Panc1 (cell line): ENCODE measurements around the gene LILRB3. TPM values are rescaled to one million over a fixed set of nuclear protein-coding genes. Genes with fewer than 3 reads are reported as not detected.

Source experiments
- ATAC-seq: fragments of 200-7000 bp; cut with Tn5 transposase; 2 replicates; pipeline ENCODE4 v1.9.1; 2020; ENCODE audit warnings: mild to moderate bottlenecking, moderate library complexity
- BruUV-seq: library from RNA; stranded (reverse); fragments of 400-500 nt; replicated peaks from 2 replicates; lab custom pipeline; 2021; lab: Mats Ljungman, UMichigan
- CTCF ChIA-PET: fragments of 300-600 bp; sonication (Branson Sonifier 250); formaldehyde crosslinking; loops from one replicate; lab custom pipeline; 2022; ENCODE audit warnings: antibody characterized with exemption; lab: Charles Lee
- POLR2A ChIA-PET: fragments of 300-600 bp; sonication (Branson Sonifier 250); formaldehyde crosslinking; loops from one replicate; lab custom pipeline; 2022; ENCODE audit warnings: antibody characterized with exemption; lab: Charles Lee
- DNase-seq: peaks from one replicate; pipeline ENCODE4 v3.0.0-alpha.2; 2010; ENCODE audit warnings: low read depth, low spot score
- H3K27ac ChIP-seq: 2 replicates; pipeline ENCODE4 v1.5.1; 2011; ENCODE audit warnings: mild to moderate bottlenecking, low read length, inconsistent platforms
- H3K27me3 ChIP-seq: fragments of 200-500 bp; sonication (Bioruptor generic); 2 replicates; pipeline ENCODE4 v1.6.0; 2014; ENCODE audit warnings: low read length, inconsistent platforms; ENCODE audit not compliant: control insufficient read depth, insufficient read depth
- H3K36me3 ChIP-seq: fragments of 200-500 bp; sonication (Bioruptor generic); 2 replicates; pipeline ENCODE4 v1.5.1; 2014; ENCODE audit warnings: inconsistent platforms, mild to moderate bottlenecking, low read length, moderate library complexity; ENCODE audit not compliant: control insufficient read depth, insufficient read depth
- H3K4me1 ChIP-seq: 2 replicates; pipeline ENCODE4 v1.5.1; 2011; ENCODE audit warnings: inconsistent platforms, mild to moderate bottlenecking, low read length, moderate library complexity; ENCODE audit not compliant: control insufficient read depth, insufficient read depth
- H3K4me3 ChIP-seq, 2 experiments: 2 replicates each; pipeline ENCODE4 v1.5.1; 2011 to 2012; ENCODE audit warnings: low read depth in 2 of 2, low read length in 2 of 2, mild to moderate bottlenecking in 2 of 2, inconsistent platforms in 1 of 2, moderate library complexity in 1 of 2
- H3K9me3 ChIP-seq: fragments of 200-500 bp; sonication (Bioruptor generic); 2 replicates; pipeline ENCODE4 v1.5.1; 2014; ENCODE audit warnings: low read depth, mild to moderate bottlenecking, inconsistent platforms, low read length, moderate library complexity; ENCODE audit not compliant: control insufficient read depth, insufficient read depth
- CTCF ChIP-seq: fragments of 450-650 bp; IDR thresholded peaks from 2 replicates; pipeline ENCODE4 v1.5.1; 2017; ENCODE audit warnings: mild to moderate bottlenecking
- POLR2AphosphoS5 ChIP-seq: IDR thresholded peaks from 2 replicates; pipeline ENCODE4 v1.6.1; 2012; ENCODE audit warnings: mild to moderate bottlenecking, low read depth, low read length, moderate library complexity
- REST ChIP-seq, 2 experiments: IDR thresholded peaks; 2 replicates each; pipeline ENCODE4 v1.6.1; 2011 to 2012; ENCODE audit warnings: low read depth in 2 of 2, control low read depth in 1 of 2, low read length in 1 of 2, mild to moderate bottlenecking in 1 of 2, moderate library complexity in 1 of 2; ENCODE audit not compliant: insufficient read depth in 1 of 2
- SIN3A ChIP-seq: IDR thresholded peaks from 2 replicates; pipeline ENCODE4 v1.6.1; 2012; ENCODE audit warnings: low read depth, mild to moderate bottlenecking, low read length, moderate library complexity, borderline replicate concordance; ENCODE audit not compliant: insufficient read depth
- TCF7L2 ChIP-seq: IDR thresholded peaks from 2 replicates; pipeline ENCODE4 v1.6.1; 2011; ENCODE audit warnings: mild to moderate bottlenecking, low read depth, low read length, inconsistent platforms
- in situ Hi-C: cut with HindIII; loops from 2 replicates; pipeline ENCODE4 v1.10.0; 2016; ENCODE audit warnings: low sequenced_read_pairs, low pct_unique_long_range_greater_than_20kb
- intact Hi-C: fragments of 100-400 bp; cut with micrococcal nuclease; formaldehyde crosslinking; loops from one replicate; pipeline ENCODE4 v1.10.0; 2022; ENCODE audit not compliant: unreplicated experiment
- total RNA-seq: library from RNA; stranded (reverse); gene quantifications from one replicate; pipeline ENCODE4 v1.2.1, GENCODE V29; 2021; ENCODE audit not compliant: unreplicated experiment

The LILRB3 gene
- total RNA-seq, 1 experiment from 2014 or later: 0.18 TPM

- DNase-seq (no peak), ATAC-seq (peak; percentile 65)
- CTCF ChIA-PET: no interaction called here
- TF ChIP-seq TCF7L2: no peak
- no peak for TF ChIP-seq CTCF
- peak; percentile 42; the same call in 1 of the 2 replicates for TF ChIP-seq SIN3A
- TF ChIP-seq REST (IDR thresholded peaks at IDR 0.05; ENCODE audit: insufficient read depth in 1 of 2, low read depth in 2 of 2, low read length in 1 of 2): no peak
- Histone ChIP-seq H3K27me3 (no peaks in the 10 kb centered on the region), H3K4me1 (peaks cover 68% of the 10 kb centered on the region), H3K4me3 (0 out of 4 replicates have a peak overlapping the region, but pooled peaks of 1 of the 2 experiments have one; percentile 5), H3K27ac (peak overlapping the region; percentile 64), H3K9me3 (no peaks in the 10 kb centered on the region), H3K36me3 (peaks cover 19% of the 10 kb centered on the region)
- in situ Hi-C loops: no loop called here
- BruUV-seq: no TSS peak
- intact Hi-C loops: no loop called here
- POLR2A ChIA-PET: interaction anchor here (1.1 kb wide), 1 partner anchor 8 kb away, joined by 3 read pairs; no protein-coding TSS in a partner anchor
Measured at GRCh38 chr19:54209058-54209810, 13.6 kb downstream of the LILRB3 start.

GRCh38 chr19:54208784-54209057, 14.1 kb downstream of the LILRB3 start:
- Histone ChIP-seq H3K9me3 (no peaks in the 10 kb centered on the region), H3K4me1 (peaks cover 72% of the 10 kb centered on the region), H3K36me3 (peaks cover 21% of the 10 kb centered on the region), H3K27ac (peak overlapping the region; percentile 64; the same call in 1 of the 2 replicates), H3K27me3 (no peaks in the 10 kb centered on the region), H3K4me3 (no peak overlapping the region)
- in situ Hi-C loops (no loop called here), intact Hi-C loops (no loop called here)
- TF ChIP-seq REST (IDR thresholded peaks at IDR 0.05; ENCODE audit: insufficient read depth in 1 of 2, low read depth in 2 of 2, low read length in 1 of 2) (no peak), POLR2AphosphoS5 (peak; percentile 52)
- no peak for DNase-seq
- CTCF ChIA-PET: no interaction called here
- POLR2A ChIA-PET: no interaction called here
- ATAC-seq: peak; percentile 32
- BruUV-seq: no TSS peak
